ENCODE measurements around the gene MAJIN.

- TF ChIP-seq, protein P1, sequence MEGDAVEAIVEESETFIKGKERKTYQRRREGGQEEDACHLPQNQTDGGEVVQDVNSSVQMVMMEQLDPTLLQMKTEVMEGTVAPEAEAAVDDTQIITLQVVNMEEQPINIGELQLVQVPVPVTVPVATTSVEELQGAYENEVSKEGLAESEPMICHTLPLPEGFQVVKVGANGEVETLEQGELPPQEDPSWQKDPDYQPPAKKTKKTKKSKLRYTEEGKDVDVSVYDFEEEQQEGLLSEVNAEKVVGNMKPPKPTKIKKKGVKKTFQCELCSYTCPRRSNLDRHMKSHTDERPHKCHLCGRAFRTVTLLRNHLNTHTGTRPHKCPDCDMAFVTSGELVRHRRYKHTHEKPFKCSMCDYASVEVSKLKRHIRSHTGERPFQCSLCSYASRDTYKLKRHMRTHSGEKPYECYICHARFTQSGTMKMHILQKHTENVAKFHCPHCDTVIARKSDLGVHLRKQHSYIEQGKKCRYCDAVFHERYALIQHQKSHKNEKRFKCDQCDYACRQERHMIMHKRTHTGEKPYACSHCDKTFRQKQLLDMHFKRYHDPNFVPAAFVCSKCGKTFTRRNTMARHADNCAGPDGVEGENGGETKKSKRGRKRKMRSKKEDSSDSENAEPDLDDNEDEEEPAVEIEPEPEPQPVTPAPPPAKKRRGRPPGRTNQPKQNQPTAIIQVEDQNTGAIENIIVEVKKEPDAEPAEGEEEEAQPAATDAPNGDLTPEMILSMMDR (IDR thresholded peaks at IDR 0.05): no peak
- TF ChIP-seq ZFX (IDR thresholded peaks at IDR 0.05; ENCODE audit: borderline replicate concordance): no peak
These were observed 75.4 kb downstream of the MAJIN start for GRCh38 chr11:64896448-64897022.
